NB4 (cell line): ENCODE data around the gene GGNBP2.

Source experiments
- DNase-seq: peaks from one replicate; pipeline ENCODE4 v3.0.0; 2010; ENCODE audit warnings: low read depth
- H3K4me3 ChIP-seq: one replicate; pipeline ENCODE4 v1.5.1; 2011; ENCODE audit warnings: mild to moderate bottlenecking, low read depth, low read length, moderate library complexity
- MYC ChIP-seq: IDR thresholded peaks from 2 replicates; pipeline ENCODE4 v1.6.1; 2011; ENCODE audit warnings: low read depth, low read length
- POLR2A ChIP-seq: IDR thresholded peaks from 2 replicates; pipeline ENCODE4 v1.6.1; 2011; ENCODE audit warnings: mild to moderate bottlenecking; ENCODE audit not compliant: insufficient read length; ENCODE audit errors: extremely low read depth
- TF ChIP-seq, protein P1 (sequence below): IDR thresholded peaks from 2 replicates; pipeline ENCODE4 v1.6.1; 2011; ENCODE audit warnings: low read depth, low read length
- TF ChIP-seq, protein P2 (sequence below): IDR thresholded peaks from one replicate; pipeline ENCODE4 v1.5.1; 2012; ENCODE audit warnings: low read depth, low read length

Gene GGNBP2

GRCh38 chr17:36544307-36545076, at the start of gene GGNBP2:
Gene GGNBP2 (plus strand): TSS chr17:36544919. CDS start chr17:36545725, 806 bp downstream.
- peak; percentile 97 for DNase-seq
- H3K4me3 ChIP-seq, result peak within 1 kb of the TSS; percentile 84
- TF ChIP-seq, protein P1, sequence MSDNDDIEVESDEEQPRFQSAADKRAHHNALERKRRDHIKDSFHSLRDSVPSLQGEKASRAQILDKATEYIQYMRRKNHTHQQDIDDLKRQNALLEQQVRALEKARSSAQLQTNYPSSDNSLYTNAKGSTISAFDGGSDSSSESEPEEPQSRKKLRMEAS, result 0 out of 2 replicates have a peak, but pooled peaks have one; percentile 33
- TF ChIP-seq POLR2A (peak; percentile 72), MYC (peak; percentile 62)
- TF ChIP-seq, protein P2, sequence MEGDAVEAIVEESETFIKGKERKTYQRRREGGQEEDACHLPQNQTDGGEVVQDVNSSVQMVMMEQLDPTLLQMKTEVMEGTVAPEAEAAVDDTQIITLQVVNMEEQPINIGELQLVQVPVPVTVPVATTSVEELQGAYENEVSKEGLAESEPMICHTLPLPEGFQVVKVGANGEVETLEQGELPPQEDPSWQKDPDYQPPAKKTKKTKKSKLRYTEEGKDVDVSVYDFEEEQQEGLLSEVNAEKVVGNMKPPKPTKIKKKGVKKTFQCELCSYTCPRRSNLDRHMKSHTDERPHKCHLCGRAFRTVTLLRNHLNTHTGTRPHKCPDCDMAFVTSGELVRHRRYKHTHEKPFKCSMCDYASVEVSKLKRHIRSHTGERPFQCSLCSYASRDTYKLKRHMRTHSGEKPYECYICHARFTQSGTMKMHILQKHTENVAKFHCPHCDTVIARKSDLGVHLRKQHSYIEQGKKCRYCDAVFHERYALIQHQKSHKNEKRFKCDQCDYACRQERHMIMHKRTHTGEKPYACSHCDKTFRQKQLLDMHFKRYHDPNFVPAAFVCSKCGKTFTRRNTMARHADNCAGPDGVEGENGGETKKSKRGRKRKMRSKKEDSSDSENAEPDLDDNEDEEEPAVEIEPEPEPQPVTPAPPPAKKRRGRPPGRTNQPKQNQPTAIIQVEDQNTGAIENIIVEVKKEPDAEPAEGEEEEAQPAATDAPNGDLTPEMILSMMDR, result no peak

DNA sequence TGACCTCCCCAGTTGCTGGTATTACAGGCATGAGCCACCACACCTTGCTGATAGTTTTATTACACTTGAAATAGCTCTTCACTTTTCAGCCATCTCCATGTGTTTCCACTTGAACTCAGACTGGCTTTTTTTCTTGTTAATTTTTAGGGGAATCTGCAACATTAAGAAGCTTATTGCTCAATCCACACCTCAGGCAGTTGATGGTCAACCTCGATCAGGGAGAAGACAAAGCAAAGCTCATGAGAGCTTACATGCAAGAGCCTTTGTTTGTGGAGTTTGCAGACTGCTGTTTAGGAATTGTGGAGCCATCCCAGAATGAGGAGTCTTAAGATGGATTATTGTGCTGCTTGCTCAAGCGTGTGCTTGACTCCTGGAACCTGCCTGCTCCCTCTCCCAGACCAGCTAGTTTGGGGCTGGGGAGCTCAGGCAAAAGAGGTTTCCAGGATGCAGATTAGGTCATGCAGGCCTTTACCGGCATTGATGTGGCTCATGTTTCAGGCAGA, 49.6 kb upstream of the GGNBP2 start:
- H3K4me3 ChIP-seq, result no peak overlapping the region
- peak; percentile 46 for DNase-seq
- no peak for TF ChIP-seq MYC

DNA sequence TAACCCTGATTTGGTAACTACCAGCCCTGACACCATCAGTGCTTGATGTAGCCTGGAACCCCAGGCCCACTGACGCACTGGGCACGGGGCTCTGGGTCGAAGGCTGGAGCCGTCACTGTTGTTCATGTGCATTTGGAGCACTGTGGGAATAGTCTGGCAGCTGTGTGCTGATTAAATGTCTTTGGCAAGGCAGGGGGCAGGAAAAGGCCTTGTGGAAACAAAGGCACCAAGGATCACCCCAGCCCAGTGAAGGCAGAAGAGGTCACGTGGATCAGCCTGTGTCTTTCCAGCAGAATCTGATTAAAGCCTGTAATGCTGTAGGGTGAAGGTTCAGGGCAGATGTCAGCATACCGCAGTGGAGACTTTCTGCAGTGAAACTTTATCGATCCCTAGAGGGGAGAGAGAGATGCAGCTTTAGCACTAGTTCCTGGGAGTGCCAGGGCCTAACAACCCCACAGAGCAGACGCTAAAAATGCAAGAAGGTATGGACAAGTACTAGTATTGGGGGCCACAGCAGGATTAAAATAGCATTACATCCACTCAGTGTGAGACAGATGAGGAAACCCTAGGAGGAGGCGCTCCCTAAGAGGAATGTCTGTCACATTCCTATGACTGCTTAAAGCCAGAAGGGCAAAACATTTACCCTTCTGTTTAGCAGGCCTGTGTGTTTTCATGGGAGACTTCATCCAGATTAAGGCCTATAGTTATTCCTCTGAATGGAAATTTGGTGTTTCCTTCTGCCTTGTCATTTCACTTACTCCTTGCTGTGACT, 48.5 kb upstream of the GGNBP2 start:
- no peak for DNase-seq

DNA sequence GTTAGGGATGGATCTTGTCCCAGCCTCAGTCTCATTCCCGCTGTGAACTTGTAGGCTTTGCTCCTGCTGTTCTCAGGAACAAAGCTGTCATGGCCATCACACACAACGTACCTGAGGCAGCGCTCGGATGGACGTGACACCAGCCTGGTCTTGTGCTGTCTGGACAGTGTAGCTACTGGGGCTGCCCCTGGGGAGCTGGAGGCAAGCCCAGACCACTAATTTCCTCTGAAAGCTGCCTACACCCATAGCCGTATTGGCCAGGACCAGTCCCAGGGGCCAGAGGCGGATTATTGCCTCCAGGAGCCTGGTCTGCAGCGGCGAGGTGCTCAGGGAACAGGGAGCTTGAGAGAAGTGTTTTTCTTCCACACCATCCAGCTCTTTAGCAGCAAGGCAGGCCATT, 46.6 kb upstream of the GGNBP2 start:
- DNase-seq, result no peak
- TF ChIP-seq POLR2A, result no peak
- no peak overlapping the region for H3K4me3 ChIP-seq

More for the DNA sequence above, 48.5 kb upstream of the GGNBP2 start:
- no peak overlapping the region for H3K4me3 ChIP-seq
- no peak for TF ChIP-seq POLR2A

- TF ChIP-seq, protein P1, result no peak
- TF ChIP-seq, protein P2, result no peak
- TF ChIP-seq POLR2A (no peak), MYC (no peak)
- no peak overlapping the region for H3K4me3 ChIP-seq
- DNase-seq, result no peak
Measured at GRCh38 chr17:36498560-36499300, 46.0 kb upstream of the GGNBP2 start.

DNA sequence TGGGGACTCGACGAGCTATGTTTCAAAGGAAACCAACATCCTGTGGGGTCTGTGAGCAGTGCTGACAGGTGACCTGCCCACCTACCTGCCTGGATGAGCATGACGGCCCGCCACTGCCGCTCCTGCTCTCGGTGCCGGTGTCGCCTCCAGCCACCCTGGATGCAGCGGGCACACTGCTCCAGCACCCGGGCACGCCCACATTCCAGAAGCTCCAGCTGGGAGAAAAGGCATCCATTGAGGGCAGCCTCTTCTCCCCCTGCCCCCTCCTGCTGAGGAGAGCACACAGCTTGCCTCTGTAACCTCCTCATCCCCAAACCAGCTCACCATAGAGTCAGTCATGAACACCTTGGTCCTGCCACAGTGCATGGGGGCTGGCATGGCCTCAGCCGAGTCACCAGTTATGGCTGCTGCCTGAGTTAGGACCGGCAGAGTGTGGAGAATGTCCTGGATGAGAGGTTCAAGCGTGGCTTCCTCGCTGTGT, 43.9 kb upstream of the GGNBP2 start:
- TF ChIP-seq, protein P2, result no peak
- TF ChIP-seq, protein P1, result no peak
- TF ChIP-seq POLR2A (no peak), MYC (no peak)
- no peak overlapping the region for H3K4me3 ChIP-seq
- no peak for DNase-seq

DNA sequence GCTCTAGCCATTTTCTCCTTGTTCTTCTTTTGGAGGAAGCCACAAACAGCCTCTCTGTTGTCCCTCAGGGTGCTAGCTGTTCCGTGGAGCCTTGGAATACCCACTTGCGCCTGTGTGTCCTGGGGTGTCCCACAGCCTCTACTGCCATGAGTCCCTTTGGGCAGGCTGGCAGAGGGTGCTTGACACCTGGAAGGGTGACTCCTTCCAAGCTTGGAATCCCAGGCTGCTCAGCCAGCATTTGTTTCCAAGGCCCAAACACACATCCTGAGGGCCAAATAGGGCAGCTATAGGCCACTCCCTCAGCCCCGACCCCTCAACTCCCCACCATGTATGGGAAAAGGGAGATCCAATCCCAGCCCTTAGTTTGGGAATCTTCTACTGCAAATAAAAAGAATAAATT, 43.4 kb upstream of the GGNBP2 start:
- DNase-seq, result no peak
- no peak for TF ChIP-seq POLR2A
- TF ChIP-seq, protein P2, result no peak
- no peak for TF ChIP-seq MYC
- TF ChIP-seq, protein P1, result no peak
- no peak overlapping the region for H3K4me3 ChIP-seq
